OCI-LY7 (cell line): Measurements from ENCODE around the gene BMPR2. TPM values are rescaled to one million over a fixed set of nuclear protein-coding genes. Genes with fewer than 3 reads are reported as not detected.

Experiments used
- BruUV-seq: library from RNA; stranded (reverse); fragments of 400-500 nt; replicated peaks from 2 replicates; lab custom pipeline; 2021; lab: Mats Ljungman, UMichigan
- CTCF ChIA-PET: fragments of 300-600 bp; sonication (Branson Sonifier 250); formaldehyde crosslinking; loops from one replicate; lab custom pipeline; 2022; ENCODE audit warnings: antibody characterized with exemption; ENCODE audit not compliant: unreplicated experiment; lab: Charles Lee
- POLR2A ChIA-PET: fragments of 300-600 bp; sonication (Branson Sonifier 250); formaldehyde crosslinking; loops from one replicate; lab custom pipeline; 2022; ENCODE audit warnings: antibody characterized with exemption; lab: Charles Lee
- DNase-seq: peaks from one replicate; pipeline ENCODE4 v3.0.0-alpha.2; 2015; ENCODE audit warnings: low spot score
- H2AFZ ChIP-seq: fragments of 200-600 bp; sonication (generic), shearing (Covaris generic); 2 replicates; pipeline ENCODE4 v1.6.1; 2014; ENCODE audit warnings: mild to moderate bottlenecking, antibody characterized with exemption, low read length, moderate library complexity
- H3K27ac ChIP-seq: fragments of 200-600 bp; sonication (generic); 2 replicates; pipeline ENCODE4 v1.5.1; 2014; ENCODE audit warnings: mixed run types, low read depth, mild to moderate bottlenecking, moderate library complexity, low read length, inconsistent platforms; ENCODE audit not compliant: poor library complexity, severe bottlenecking
- H3K36me3 ChIP-seq: fragments of 200-600 bp; sonication (generic); 2 replicates; pipeline ENCODE4 v1.6.1; 2014; ENCODE audit warnings: mild to moderate bottlenecking, antibody characterized with exemption, low read length, moderate library complexity, mixed read lengths; ENCODE audit not compliant: insufficient read depth
- H3K4me1 ChIP-seq: fragments of 200-600 bp; sonication (generic); 2 replicates; pipeline ENCODE4 v1.5.1; 2014; ENCODE audit warnings: mild to moderate bottlenecking, low read length; ENCODE audit not compliant: insufficient read depth, poor library complexity, severe bottlenecking
- H3K4me2 ChIP-seq: fragments of 200-600 bp; sonication (generic); 2 replicates; pipeline ENCODE4 v1.6.1; 2014; ENCODE audit warnings: mild to moderate bottlenecking, low read length
- H3K4me3 ChIP-seq: fragments of 200-600 bp; sonication (generic); 2 replicates; pipeline ENCODE4 v1.5.1; 2014; ENCODE audit warnings: mild to moderate bottlenecking, low read depth, low read length; ENCODE audit not compliant: poor library complexity, severe bottlenecking
- H3K79me2 ChIP-seq: fragments of 200-600 bp; sonication (generic); 2 replicates; pipeline ENCODE4 v1.6.1; 2016; ENCODE audit warnings: low read depth, mild to moderate bottlenecking, low read length, moderate library complexity, mixed read lengths; ENCODE audit not compliant: insufficient read depth
- H3K9me2 ChIP-seq: fragments of 200-600 bp; sonication (generic); 2 replicates; pipeline ENCODE4 v1.6.1; 2016; ENCODE audit warnings: mild to moderate bottlenecking, low read length, mixed read lengths; ENCODE audit not compliant: insufficient read depth
- H3K9me3 ChIP-seq: fragments of 200-600 bp; sonication (generic); 2 replicates; pipeline ENCODE4 v1.6.1; 2014; ENCODE audit warnings: mild to moderate bottlenecking, mixed run types, low read length, mixed read lengths
- H4K20me1 ChIP-seq: fragments of 200-600 bp; sonication (generic); 2 replicates; pipeline ENCODE4 v1.6.1; 2014; ENCODE audit warnings: mild to moderate bottlenecking, antibody characterized with exemption, low read length, moderate library complexity, mixed read lengths; ENCODE audit not compliant: insufficient read depth
- CTCF ChIP-seq: fragments of 200-600 bp; sonication (generic); conservative IDR thresholded peaks from 2 replicates; pipeline ENCODE4 v1.5.1; 2014; ENCODE audit warnings: mild to moderate bottlenecking, antibody characterized with exemption, low read length, moderate library complexity, mixed read lengths
- EZH2phosphoT487 ChIP-seq: fragments of 200-600 bp; sonication (generic); IDR thresholded peaks from 2 replicates; pipeline ENCODE4 v1.6.1; 2018; ENCODE audit warnings: low read depth, borderline replicate concordance, mild to moderate bottlenecking, mixed run types, antibody characterized with exemption, low read length, moderate library complexity, mixed read lengths
- intact Hi-C: fragments of 100-400 bp; cut with micrococcal nuclease; formaldehyde crosslinking; loops from one replicate; pipeline ENCODE4 v1.10.0; 2022; ENCODE audit not compliant: unreplicated experiment
- total RNA-seq, 2 experiments: library from RNA; depleted of rRNA in 1 of 2; stranded (reverse); fragments of >200 nt in 1 of 2; shearing (Covaris generic) in 1 of 2; gene quantifications; 2 replicates each; pipeline ENCODE4 v1.2.3, GENCODE V29; 2014 to 2022

Gene BMPR2
- total RNA-seq, 2 experiments from 2014 or later, result 4.3 to 14.7 TPM

- no peaks in the 10 kb centered on the region for H3K36me3 ChIP-seq
- H3K4me3 ChIP-seq, result no peak overlapping the region
- TF ChIP-seq EZH2phosphoT487 (no peak), CTCF (no peak)
- H3K79me2 ChIP-seq, result peaks cover 38% of the 10 kb centered on the region; the same call in 1 of the 2 replicates
- peak overlapping the region; percentile 33; the same call in 1 of the 2 replicates for H2AFZ ChIP-seq
- H4K20me1 ChIP-seq, result no peaks in the 10 kb centered on the region
- no peaks in the 10 kb centered on the region for H3K9me3 ChIP-seq
- peak overlapping the region; percentile 31; the same call in 1 of the 2 replicates for H3K4me2 ChIP-seq
- no TSS peak for BruUV-seq
- intact Hi-C loops, result no loop called here
- POLR2A ChIA-PET, result interaction anchor here (0.6 to 1.2 kb wide), 7 partner anchors 9 to 447 kb away, joined by 3 to 7 read pairs (median 3); partner anchors contain the start of gene BMPR2
- DNase-seq, result no peak
- no peaks in the 10 kb centered on the region for H3K9me2 ChIP-seq
- H3K27ac ChIP-seq, result peak overlapping the region; percentile 2
- H3K4me1 ChIP-seq, result peaks cover 40% of the 10 kb centered on the region
- CTCF ChIA-PET, result interaction anchor here (0.6 kb wide), 1 partner anchor 1008 kb away, joined by 7 read pairs; no protein-coding TSS in a partner anchor
These were observed 11.6 kb downstream of the BMPR2 start for GRCh38 chr2:202387608-202388342.

- Histone ChIP-seq H3K9me3 (no peaks in the 10 kb centered on the region), H3K27ac (no peak overlapping the region), H3K4me1 (no peaks in the 10 kb centered on the region), H3K36me3 (no peaks in the 10 kb centered on the region), H3K9me2 (no peaks in the 10 kb centered on the region), H3K4me3 (no peak overlapping the region), H2AFZ (no peak overlapping the region), H3K79me2 (no peaks in the 10 kb centered on the region), H3K4me2 (no peak overlapping the region), H4K20me1 (no peaks in the 10 kb centered on the region)
- POLR2A ChIA-PET, result no interaction called here
- no TSS peak for BruUV-seq
- TF ChIP-seq EZH2phosphoT487 (no peak), CTCF (no peak)
- no peak for DNase-seq
- CTCF ChIA-PET, result no interaction called here
- intact Hi-C loops, result no loop called here
These were observed 24.8 kb downstream of the BMPR2 start for GRCh38 chr2:202400941-202401340.

GRCh38 chr2:202405798-202406197 lies 29.7 kb downstream of the BMPR2 start:
- Histone ChIP-seq H3K36me3 (no peaks in the 10 kb centered on the region), H3K9me2 (no peaks in the 10 kb centered on the region), H3K4me3 (no peak overlapping the region), H3K4me1 (peaks cover 14% of the 10 kb centered on the region), H3K79me2 (no peaks in the 10 kb centered on the region), H3K4me2 (no peak overlapping the region), H2AFZ (no peak overlapping the region), H3K9me3 (no peaks in the 10 kb centered on the region), H4K20me1 (no peaks in the 10 kb centered on the region), H3K27ac (no peak overlapping the region)
- TF ChIP-seq CTCF, result no peak
- no peak for TF ChIP-seq EZH2phosphoT487
- DNase-seq, result no peak
- POLR2A ChIA-PET, result no interaction called here
- CTCF ChIA-PET, result no interaction called here
- BruUV-seq, result no TSS peak
- intact Hi-C loops, result no loop called here
